Endodermal cell (in vitro differentiated cells): ENCODE measurements around the gene ACOT7. TPM values are rescaled to one million over a fixed set of nuclear protein-coding genes. Genes with fewer than 3 reads are reported as not detected.

Source experiments
- DNase-seq: peaks from one replicate; pipeline ENCODE4 v3.0.0-alpha.2; 2017
- H3K27ac ChIP-seq: 2 replicates; pipeline ENCODE4 v1.5.1; 2013; ENCODE audit warnings: mild to moderate bottlenecking, low read depth, low read length, moderate library complexity
- H3K27me3 ChIP-seq: 2 replicates; pipeline ENCODE4 v1.6.1; 2013; ENCODE audit warnings: mild to moderate bottlenecking, low read length, moderate library complexity; ENCODE audit not compliant: insufficient read depth, control insufficient read depth, poor library complexity, severe bottlenecking
- H3K36me3 ChIP-seq: 2 replicates; pipeline ENCODE4 v1.7.0; 2013; ENCODE audit warnings: mild to moderate bottlenecking, low read length, moderate library complexity; ENCODE audit not compliant: control insufficient read depth, insufficient read depth
- H3K4me1 ChIP-seq: one replicate; pipeline ENCODE4 v1.7.0; 2013; ENCODE audit warnings: low read length; ENCODE audit not compliant: control insufficient read depth, insufficient read depth
- H3K4me3 ChIP-seq: 2 replicates; pipeline ENCODE4 v1.5.1; 2013; ENCODE audit warnings: mild to moderate bottlenecking, low read length, moderate library complexity
- H3K9ac ChIP-seq: 2 replicates; pipeline ENCODE4 v1.6.1; 2013; ENCODE audit warnings: mild to moderate bottlenecking, low read length, moderate library complexity; ENCODE audit not compliant: poor library complexity, severe bottlenecking; ENCODE audit errors: extremely low read depth
- H3K9me3 ChIP-seq: 2 replicates; pipeline ENCODE4 v1.6.1; 2013; ENCODE audit warnings: mild to moderate bottlenecking, low read length, moderate library complexity; ENCODE audit not compliant: control insufficient read depth
- H3K27ac Mint-ChIP-seq: 2 replicates; pipeline ENCODE4 v1.8.0; 2020; ENCODE audit warnings: mixed read lengths
- H3K27me3 Mint-ChIP-seq: 2 replicates; pipeline ENCODE4 v1.8.0; 2021; ENCODE audit warnings: mild to moderate bottlenecking, mixed read lengths; ENCODE audit not compliant: insufficient read depth
- H3K36me3 Mint-ChIP-seq: 2 replicates; pipeline ENCODE4 v1.8.0; 2020; ENCODE audit warnings: low read depth, mixed read lengths
- H3K4me1 Mint-ChIP-seq: 2 replicates; pipeline ENCODE4 v1.8.0; 2020; ENCODE audit warnings: mixed read lengths
- H3K4me3 Mint-ChIP-seq: 2 replicates; pipeline ENCODE4 v1.8.0; 2020; ENCODE audit warnings: mild to moderate bottlenecking, moderate library complexity, mixed read lengths
- H3K9me3 Mint-ChIP-seq: 2 replicates; pipeline ENCODE4 v1.8.0; 2020; ENCODE audit warnings: mild to moderate bottlenecking, mixed read lengths
- CTCF ChIP-seq: fragments of 200-600 bp; sonication (generic); conservative IDR thresholded peaks from 2 replicates; pipeline ENCODE4 v1.5.0; 2021; ENCODE audit warnings: antibody characterized with exemption, mild to moderate bottlenecking
- WGBS, 2 experiments: methylation state at CpG; one replicate each; pipeline versions ENCODE4 v1.1.5 to v1.1.7; 2013; ENCODE audit warnings: missing lambda C conversion rate in 2 of 2, mixed read lengths in 1 of 2; ENCODE audit not compliant: insufficient coverage in 1 of 2, insufficient read length in 1 of 2; 5-methylcytosine and 5-hydroxymethylcytosine counted together
- microRNA-seq: library from miRNA; unstranded; fragments of <30 nt; microRNA quantifications from one replicate; pipeline ENCODE4 v1.2.0, GENCODE V29; 2020; ENCODE audit warnings: borderline microRNAs expressed
- total RNA-seq, 2 donors: library from RNA; stranded (reverse); fragmentation: NEBNext Ultra II Directional in 1 of 2; extraction: Animal tissue kit (Norgen Biotek cat#: 25700) in 1 of 2; gene quantifications; 2 replicates in 1 of 2; 3 replicates in 1 of 2; pipeline ENCODE4 v1.2.1, GENCODE V29; 2021

The ACOT7 gene
- total RNA-seq, 2 donors from 2014 or later, result 51.3 to 70.7 TPM

- H3K4me3 Mint-ChIP-seq, result no peak overlapping the region
- Histone ChIP-seq H3K9ac (no peak overlapping the region), H3K27me3 (no peaks in the 10 kb centered on the region), H3K27ac (no peak overlapping the region), H3K9me3 (no peaks in the 10 kb centered on the region), H3K4me3 (no peak overlapping the region), H3K36me3 (peaks cover 14% of the 10 kb centered on the region), H3K4me1 (no peaks in the 10 kb centered on the region)
- 90 to 91% methylated on average over 15 to 16 of the region's 16 CpGs for WGBS, 2 experiments
- DNase-seq, result no peak
- no peak for TF ChIP-seq CTCF
- peaks cover 6% of the 10 kb centered on the region for H3K27me3 Mint-ChIP-seq
- H3K4me1 Mint-ChIP-seq, result no peaks in the 10 kb centered on the region
- no peak overlapping the region for H3K27ac Mint-ChIP-seq
- peaks cover 18% of the 10 kb centered on the region for H3K36me3 Mint-ChIP-seq
- H3K9me3 Mint-ChIP-seq, result no peaks in the 10 kb centered on the region
These were observed 175.0 kb downstream of the ACOT7 start for GRCh38 chr1:6218375-6219164.

Small RNAs within 50 kb of the gene (microRNA-seq; reads per million reads assigned to microRNA genes)
- not detected for gene MIR4252

Other genes starting within 250 kb of the ACOT7 start
- under 1 TPM; 0.40 to 0.69 TPM for gene CHD5, start 213.4 kb downstream of the ACOT7 start, total RNA-seq
- gene RPL22, start 194.2 kb downstream of the ACOT7 start, total RNA-seq, result 100 to 1,000 TPM; 409 to 481 TPM
- gene RNF207, start 187.6 kb downstream of the ACOT7 start, total RNA-seq, result 1 to 10 TPM; 4.8 to 7.7 TPM
- gene ICMT, start 157.8 kb downstream of the ACOT7 start, total RNA-seq, result 10 to 100 TPM; 75.9 to 80.3 TPM
- gene HES3, start 149.6 kb downstream of the ACOT7 start, total RNA-seq, result 1 to 10 TPM in 1 of 2 donors, not detected in 1; 2.7 TPM
- gene GPR153, start 132.7 kb downstream of the ACOT7 start, total RNA-seq, result 1 to 10 TPM; 2.4 to 2.8 TPM
- gene HES2, start 26.2 kb upstream of the ACOT7 start, total RNA-seq, result not detected
- gene ESPN, start 31.0 kb upstream of the ACOT7 start, total RNA-seq, result 10 to 100 TPM in 1 of 2 donors, 1 to 10 TPM in 1; 4.1 to 10.5 TPM
- 10 to 100 TPM; 25.9 to 26.9 TPM for gene TNFRSF25, start 72.4 kb upstream of the ACOT7 start, total RNA-seq
- gene PLEKHG5, start 97.9 kb upstream of the ACOT7 start, total RNA-seq, result 10 to 100 TPM; 32.6 to 38.8 TPM
- 10 to 100 TPM; 35.0 to 43.9 TPM for gene NOL9, start 160.7 kb upstream of the ACOT7 start, total RNA-seq
- gene TAS1R1, start 161.5 kb upstream of the ACOT7 start, total RNA-seq, result under 1 TPM; 0.31 to 0.51 TPM
- 10 to 100 TPM; 28.2 to 31.0 TPM for gene ZBTB48, start 186.2 kb upstream of the ACOT7 start, total RNA-seq
- 10 to 100 TPM; 10.9 to 13.2 TPM for gene KLHL21, start 209.1 kb upstream of the ACOT7 start, total RNA-seq
- gene PHF13, start 220.0 kb upstream of the ACOT7 start, total RNA-seq, result 10 to 100 TPM; 36.9 to 47.8 TPM
- gene THAP3, start 231.1 kb upstream of the ACOT7 start, total RNA-seq, result 10 to 100 TPM; 13.0 to 22.4 TPM